Large intestine (tissue), 3 donors: ENCODE results near the gene SCAF4. TPM values are rescaled to one million over a fixed set of nuclear protein-coding genes. Genes with fewer than 3 reads are reported as not detected.

ENCODE experiments used
- DNase-seq, 2 donors: peaks; one replicate each; pipeline versions ENCODE4 v3.0.0 to v3.0.0-alpha.2; 2013
- H3K27ac ChIP-seq: one replicate; pipeline ENCODE4 v1.5.1; 2013; ENCODE audit warnings: low read length
- H3K27me3 ChIP-seq: 2 replicates; pipeline ENCODE4 v1.6.1; 2013; ENCODE audit warnings: low read length; ENCODE audit not compliant: control insufficient read depth, insufficient read depth
- H3K36me3 ChIP-seq: 2 replicates; pipeline ENCODE4 v1.6.1; 2013; ENCODE audit warnings: low read length; ENCODE audit not compliant: control insufficient read depth, insufficient read depth
- H3K4me1 ChIP-seq: one replicate; pipeline ENCODE4 v1.6.1; 2013; ENCODE audit warnings: low read length; ENCODE audit not compliant: control insufficient read depth, insufficient read depth
- H3K4me3 ChIP-seq: one replicate; pipeline ENCODE4 v1.5.1; 2013; ENCODE audit warnings: low read length
- H3K9me3 ChIP-seq: one replicate; pipeline ENCODE4 v1.6.1; 2013; ENCODE audit warnings: mild to moderate bottlenecking, low read depth, low read length, moderate library complexity; ENCODE audit not compliant: control insufficient read depth
- WGBS: methylation state at CpG from one replicate; pipeline ENCODE4 v1.1.5; 2013; ENCODE audit warnings: low lambda C conversion rate; ENCODE audit not compliant: insufficient coverage; 5-methylcytosine and 5-hydroxymethylcytosine counted together
- polyA plus RNA-seq: library from polyadenylated mRNA; unstranded; fragments of 120-200 nt; gene quantifications from one replicate; pipeline ENCODE4 v1.2.1, GENCODE V29; 2013

SCAF4 gene
- polyA plus RNA-seq, 1 donor, result 45.5 TPM

DNA sequence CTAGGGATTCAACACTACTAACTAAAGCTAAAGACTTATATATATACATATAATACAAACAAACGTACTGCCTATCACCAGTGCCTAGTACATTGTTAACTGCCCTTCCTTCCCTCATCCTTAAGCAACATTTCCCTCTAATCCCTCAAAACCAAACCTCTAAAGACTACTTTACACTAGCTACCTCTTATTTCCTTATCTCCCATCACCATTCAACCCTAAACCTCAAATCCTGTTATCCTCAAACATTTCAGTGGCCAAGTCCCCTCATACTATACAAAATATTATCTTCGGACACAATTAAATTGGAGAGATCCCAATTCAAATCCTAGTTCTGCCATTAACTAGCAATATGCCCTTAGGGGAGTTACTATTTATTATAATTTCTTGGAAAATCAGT is 3.7 kb downstream of the SCAF4 start:
- H3K4me1 ChIP-seq, result peaks cover 10% of the 10 kb centered on the region
- no CpG with 5 or more reads among the region's 2 CpGs for WGBS

GRCh38 chr21:31727181-31727580 is 4.7 kb downstream of the SCAF4 start:
- Histone ChIP-seq H3K9me3 (no peaks in the 10 kb centered on the region), H3K27me3 (no peaks in the 10 kb centered on the region), H3K4me1 (peaks cover 3% of the 10 kb centered on the region), H3K27ac (no peak overlapping the region), H3K4me3 (no peak overlapping the region), H3K36me3 (peaks cover 3% of the 10 kb centered on the region)
- DNase-seq, result no peak
- WGBS, result 50% methylated on average over 2 of the region's 7 CpGs

More for the DNA sequence above, 3.7 kb downstream of the SCAF4 start:
- DNase-seq, result no peak
- Histone ChIP-seq H3K27ac (no peak overlapping the region), H3K4me3 (no peak overlapping the region), H3K27me3 (no peaks in the 10 kb centered on the region), H3K36me3 (peaks cover 3% of the 10 kb centered on the region), H3K9me3 (no peaks in the 10 kb centered on the region)

DNA sequence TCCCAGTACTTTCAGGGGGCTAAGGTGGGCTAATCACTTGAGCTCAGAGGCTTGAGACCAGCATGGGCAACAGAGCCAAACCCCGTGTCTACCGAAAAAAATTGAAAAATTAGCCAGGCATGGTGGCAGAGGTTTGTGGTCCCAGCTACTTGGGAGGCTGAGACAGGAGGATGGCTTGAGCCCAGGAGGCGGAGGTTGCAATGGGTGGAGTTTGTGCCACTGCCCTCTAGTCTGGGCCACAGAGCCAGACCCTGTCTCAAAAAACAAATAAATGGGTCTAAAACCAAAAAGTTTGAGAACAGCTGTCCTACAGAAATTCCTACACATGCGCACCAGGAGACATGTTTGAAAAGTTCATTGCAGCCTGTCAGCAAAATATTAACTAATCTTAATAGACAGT is 5.5 kb downstream of the SCAF4 start:
- peaks cover 3% of the 10 kb centered on the region for H3K4me1 ChIP-seq
- H3K9me3 ChIP-seq, result no peaks in the 10 kb centered on the region

DNA sequence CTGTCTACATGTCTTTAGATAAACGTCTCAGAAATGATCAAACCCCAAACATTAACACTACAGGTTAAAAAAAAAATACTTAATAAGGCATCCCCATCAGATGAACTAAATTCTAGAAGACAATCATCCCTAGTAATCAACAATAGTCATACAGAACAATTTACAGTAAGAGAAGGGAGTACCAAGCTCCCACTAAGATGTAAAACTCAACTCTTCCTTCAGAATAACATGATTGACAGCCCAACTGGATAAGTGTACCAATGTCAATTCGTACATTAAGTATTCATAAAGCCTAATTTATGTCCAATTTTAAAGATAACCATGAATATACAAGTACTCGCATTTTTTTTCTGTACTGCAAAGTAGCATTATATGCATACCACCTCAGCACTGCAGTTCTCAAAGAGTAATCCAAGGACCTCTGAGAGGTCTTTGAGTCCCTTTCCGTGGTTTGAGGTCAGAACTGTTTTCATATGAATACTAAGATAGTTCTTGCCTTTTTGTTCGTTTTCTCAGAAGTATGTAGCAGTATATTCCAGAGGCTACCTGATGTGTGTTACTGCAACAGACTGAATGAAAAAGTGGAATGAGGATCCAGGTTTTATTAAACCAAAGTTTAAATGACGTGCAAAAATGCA is 6.6 kb downstream of the SCAF4 start:
- Histone ChIP-seq H3K4me1 (peaks cover 3% of the 10 kb centered on the region), H3K4me3 (no peak overlapping the region), H3K27me3 (no peaks in the 10 kb centered on the region), H3K27ac (no peak overlapping the region), H3K9me3 (no peaks in the 10 kb centered on the region), H3K36me3 (peaks cover 3% of the 10 kb centered on the region)
- no peak for DNase-seq
- 75% methylated on average over 5 of the region's 6 CpGs for WGBS

More for the DNA sequence above, 5.5 kb downstream of the SCAF4 start:
- WGBS, result 87% methylated on average over 3 of the region's 4 CpGs
- DNase-seq, result no peak
- H3K27me3 ChIP-seq, result no peaks in the 10 kb centered on the region
- H3K27ac ChIP-seq, result no peak overlapping the region
- H3K4me3 ChIP-seq, result no peak overlapping the region
- H3K36me3 ChIP-seq, result peaks cover 3% of the 10 kb centered on the region

- no peak overlapping the region for H3K27ac ChIP-seq
- peaks cover 3% of the 10 kb centered on the region for H3K4me1 ChIP-seq
- H3K4me3 ChIP-seq, result no peak overlapping the region
- no peaks in the 10 kb centered on the region for H3K27me3 ChIP-seq
- no peaks in the 10 kb centered on the region for H3K9me3 ChIP-seq
- no peak for DNase-seq
- 83% methylated on average over 4 of the region's 4 CpGs for WGBS
- H3K36me3 ChIP-seq, result peaks cover 3% of the 10 kb centered on the region
Measured at GRCh38 chr21:31724552-31724951, 7.4 kb downstream of the SCAF4 start.

- no peak overlapping the region for H3K4me3 ChIP-seq
- DNase-seq, result no peak
- H3K9me3 ChIP-seq, result no peaks in the 10 kb centered on the region
- no CpG with 5 or more reads among the region's 4 CpGs for WGBS
- H3K36me3 ChIP-seq, result no peaks in the 10 kb centered on the region
- no peaks in the 10 kb centered on the region for H3K27me3 ChIP-seq
- H3K4me1 ChIP-seq, result peaks cover 3% of the 10 kb centered on the region
- no peak overlapping the region for H3K27ac ChIP-seq
Measured at GRCh38 chr21:31721381-31721780, 10.5 kb downstream of the SCAF4 start.

DNA sequence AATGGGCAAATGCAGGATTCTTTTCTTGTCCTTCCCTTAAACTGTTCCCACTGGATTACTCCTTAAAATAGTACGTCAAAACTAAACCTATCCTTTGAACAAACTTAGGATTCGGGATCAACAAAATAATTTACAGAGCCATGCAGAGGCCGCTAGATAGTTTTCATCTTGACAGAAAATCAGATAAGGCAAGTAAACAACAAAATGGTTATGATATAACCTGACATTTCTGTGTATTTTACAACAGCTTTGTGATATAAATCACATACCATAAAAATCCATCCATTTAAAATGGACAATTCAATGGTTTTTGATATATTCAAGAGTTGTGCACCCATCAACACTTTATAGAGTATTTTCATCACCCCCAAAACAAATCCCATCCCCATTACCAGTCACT is 11.2 kb downstream of the SCAF4 start:
- peaks cover 3% of the 10 kb centered on the region for H3K4me1 ChIP-seq
- H3K4me3 ChIP-seq, result no peak overlapping the region
- no peaks in the 10 kb centered on the region for H3K9me3 ChIP-seq
- WGBS, result 67% methylated on average over 1 of the region's 3 CpGs
- no peak overlapping the region for H3K27ac ChIP-seq
- no peaks in the 10 kb centered on the region for H3K27me3 ChIP-seq
- DNase-seq, result no peak
- no peaks in the 10 kb centered on the region for H3K36me3 ChIP-seq

- peaks cover 3% of the 10 kb centered on the region for H3K4me1 ChIP-seq
- DNase-seq, result no peak
- no peaks in the 10 kb centered on the region for H3K36me3 ChIP-seq
- no peaks in the 10 kb centered on the region for H3K27me3 ChIP-seq
- H3K4me3 ChIP-seq, result no peak overlapping the region
- H3K9me3 ChIP-seq, result no peaks in the 10 kb centered on the region
- no peak overlapping the region for H3K27ac ChIP-seq
- WGBS, result no CpG with 5 or more reads among the region's 2 CpGs
Measured at GRCh38 chr21:31720330-31720729, 11.6 kb downstream of the SCAF4 start.

DNA sequence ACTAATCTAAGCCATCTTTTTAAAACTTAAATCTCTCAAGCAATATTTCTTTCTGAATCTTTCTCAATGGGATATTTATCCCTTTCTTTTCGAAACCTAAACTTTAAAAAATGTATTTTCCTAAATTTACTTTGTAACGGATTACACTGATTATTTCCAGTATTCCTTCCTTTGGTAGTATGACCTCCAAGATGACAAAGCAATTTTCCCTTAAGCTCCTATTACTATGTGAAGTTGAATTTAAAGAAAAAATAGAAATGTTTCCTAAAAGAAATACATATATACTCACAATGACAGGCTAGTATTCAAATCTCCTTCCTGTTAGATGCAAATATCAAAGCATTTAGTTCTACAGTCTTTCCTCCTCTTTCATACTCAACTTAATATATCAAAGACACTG is 15.8 kb downstream of the SCAF4 start:
- Histone ChIP-seq H3K27ac (no peak overlapping the region), H3K36me3 (no peaks in the 10 kb centered on the region), H3K4me3 (no peak overlapping the region), H3K9me3 (no peaks in the 10 kb centered on the region), H3K27me3 (no peaks in the 10 kb centered on the region), H3K4me1 (no peaks in the 10 kb centered on the region)
- WGBS, result 100% methylated on average over 2 of the region's 2 CpGs
- DNase-seq, result no peak

GRCh38 chr21:31714741-31715365 is 17.1 kb downstream of the SCAF4 start:
- no peaks in the 10 kb centered on the region for H3K9me3 ChIP-seq
- H3K4me3 ChIP-seq, result no peak overlapping the region
- DNase-seq, result no peak
- H3K27ac ChIP-seq, result no peak overlapping the region
- no peaks in the 10 kb centered on the region for H3K27me3 ChIP-seq
- H3K36me3 ChIP-seq, result no peaks in the 10 kb centered on the region
- 87% methylated on average over 3 of the region's 5 CpGs for WGBS
- no peaks in the 10 kb centered on the region for H3K4me1 ChIP-seq
